SIG-M5 (cell line): ENCODE results near the gene POLQ.
"Not testable (repeated sequence)": the region's sequence is repeated elsewhere in the genome, so short reads cannot be mapped to it uniquely, and the experiment has no call there.

Experiments used
- DNase-seq: peaks from one replicate; lab custom pipeline; 2025; lab: John Stamatoyannopoulos, UW

POLQ gene

GRCh38 chr3:121418182-121418581 is 127.6 kb downstream of the POLQ start:
- DNase-seq: no peak

- no peak for DNase-seq
Measured at GRCh38 chr3:121414924-121415323, 130.9 kb downstream of the POLQ start.

GRCh38 chr3:121411523-121411922 is 134.3 kb downstream of the POLQ start:
- DNase-seq: no peak

GRCh38 chr3:121405631-121406030 is 140.2 kb downstream of the POLQ start:
- no peak for DNase-seq

GRCh38 chr3:121399820-121400219 is 146.0 kb downstream of the POLQ start:
- DNase-seq: no peak

- not testable (repeated sequence) for DNase-seq
Measured at GRCh38 chr3:121398051-121398450, 147.7 kb downstream of the POLQ start.

- DNase-seq: not testable (repeated sequence)
Measured at GRCh38 chr3:121395967-121396366, 149.8 kb downstream of the POLQ start.

GRCh38 chr3:121388308-121388707 is 157.5 kb downstream of the POLQ start:
- DNase-seq: not testable (repeated sequence)
